Pancreas (tissue), 10 donors: Measurements from ENCODE around the gene SLCO3A1. TPM values are rescaled to one million over a fixed set of nuclear protein-coding genes. Genes with fewer than 3 reads are reported as not detected.

Experiments used
- ATAC-seq, 4 donors: fragments of 200-7000 bp; cut with Tn5 transposase; one replicate each; pipeline versions ENCODE4 v1.8.0 to v1.9.1; 2020; ENCODE audit warnings: mild to moderate bottlenecking in 4 of 4, moderate library complexity in 4 of 4
- DNase-seq, 6 donors: peaks; one replicate each; pipeline ENCODE4 v3.0.0-alpha.2; 2020
- FAIRE-seq: peaks from 2 replicates; lab custom pipeline; 2012; peaks lifted over from hg19 to GRCh38; lab: Jason Lieb, UNC
- H3K27ac ChIP-seq, 4 donors: fragments of 200-600 bp; sonication (generic); 1 replicate in 3 of 4; 2 replicates in 1 of 4; pipeline versions ENCODE4 v1.5.0 to v1.8.0; 2020
- H3K27me3 ChIP-seq, 4 donors: fragments of 200-600 bp; one replicate each; pipeline ENCODE4 v1.8.0; 2021
- H3K36me3 ChIP-seq, 3 donors: fragments of 200-600 bp; sonication (generic) in 1 of 3; one replicate each; pipeline versions ENCODE4 v1.5.0 to v1.8.0; 2020 to 2021
- H3K4me1 ChIP-seq, 3 donors: fragments of 200-600 bp; one replicate each; pipeline ENCODE4 v1.8.0; 2021
- H3K4me3 ChIP-seq, 4 donors: fragments of 200-600 bp; sonication (generic) in 2 of 4; one replicate each; pipeline versions ENCODE4 v1.5.0 to v1.8.0; 2020 to 2021
- H3K9me3 ChIP-seq, 4 donors: fragments of 200-600 bp; one replicate each; pipeline ENCODE4 v1.8.0; 2021
- WGBS, 2 donors: extraction: QIAGEN DNeasy Blood & Tissue Kit; methylation state at CpG; one replicate each; pipeline ENCODE4 v1.1.7; 2013; 5-methylcytosine and 5-hydroxymethylcytosine counted together
- intact Hi-C, 3 donors: fragments of 100-400 bp; cut with DNase I; formaldehyde crosslinking; loops; one replicate each; pipeline versions ENCODE4 v1.11.1 to v1.14.2; 2022
- polyA plus RNA-seq, 2 donors: library from polyadenylated mRNA; stranded (reverse); fragments of 200-250 nt; gene quantifications; one replicate each; pipeline ENCODE4 v1.2.3, GENCODE V29; 2013
- total RNA-seq, 6 donors: library from RNA; stranded (reverse); fragmentation: NEBNext Ultra II Directional in 4 of 6; extraction: Animal tissue kit (Norgen Biotek cat#: 25700) in 4 of 6; gene quantifications; one replicate each; pipeline versions ENCODE4 v1.2.1 to v1.2.4, GENCODE V29; 2021 to 2023
- TF ChIP-seq, protein P1 (sequence below), 4 donors: fragments of 200-600 bp; sonication (generic) in 3 of 4; IDR thresholded peaks; one replicate each; pipeline versions ENCODE4 v1.5.0 to v1.8.0; 2021; ENCODE audit warnings: antibody characterized with exemption in 4 of 4
- donor health status: healthy with polysubstance abuse.
- donor health status: DM: no; HTN: no; CAD: no; lungs with moderate emphysema.
- donor health status: DM: no; HTN: no; CAD: no.
- donor health status: control.
- donor health status: control.
- donor health status: Bipolar disorder and iron deficiency.
- donor health status: DM: yes; HTN: yes; CAD: no.
- donor health status: DM: no; HTN: no; CAD: no.
- donor health status: DM: no; HTN: no; CAD: no.
- donor health status: DM: yes; HTN: yes; CAD: no.

The SLCO3A1 gene
- total and polyA plus RNA-seq, 8 donors, result 3.4 to 15.5 (median 6.7) TPM

DNA sequence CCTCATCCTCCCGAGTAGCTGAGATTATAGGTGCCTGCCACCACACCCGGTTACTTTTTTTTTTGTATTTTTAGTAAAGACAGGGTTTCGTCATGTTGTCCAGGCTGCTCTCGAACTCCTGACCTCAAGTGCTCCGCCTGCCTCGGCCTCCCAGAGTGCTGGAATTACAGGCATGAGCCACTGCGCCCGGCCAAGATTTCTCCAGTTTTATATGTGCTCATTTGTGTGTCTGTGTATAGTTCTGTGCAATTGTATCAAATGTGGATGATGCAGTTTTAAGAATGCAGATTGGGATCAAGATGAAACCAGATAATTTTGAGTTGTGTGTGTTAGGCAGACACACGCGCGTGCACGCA, 68.3 kb downstream of the SLCO3A1 start:
- Histone ChIP-seq H3K4me3 (no peak overlapping the region), H3K36me3 (no peaks in the 10 kb centered on the region), H3K4me1 (peaks cover 0 to 8% (median 0%) of the 10 kb centered on the region in 3 donors), H3K27me3 (no peaks in the 10 kb centered on the region), H3K27ac (peak overlapping the region in 2 of 4 donors; percentile 61 to 68), H3K9me3 (no peaks in the 10 kb centered on the region)
- intact Hi-C loops, result no loop called here
- ATAC-seq (peak in 1 of 4 donors; percentile 14), DNase-seq (no peak), FAIRE-seq (no peak)
- 59 to 63% methylated on average over 12 of the region's 12 CpGs for WGBS, 2 donors
- TF ChIP-seq, protein P1, sequence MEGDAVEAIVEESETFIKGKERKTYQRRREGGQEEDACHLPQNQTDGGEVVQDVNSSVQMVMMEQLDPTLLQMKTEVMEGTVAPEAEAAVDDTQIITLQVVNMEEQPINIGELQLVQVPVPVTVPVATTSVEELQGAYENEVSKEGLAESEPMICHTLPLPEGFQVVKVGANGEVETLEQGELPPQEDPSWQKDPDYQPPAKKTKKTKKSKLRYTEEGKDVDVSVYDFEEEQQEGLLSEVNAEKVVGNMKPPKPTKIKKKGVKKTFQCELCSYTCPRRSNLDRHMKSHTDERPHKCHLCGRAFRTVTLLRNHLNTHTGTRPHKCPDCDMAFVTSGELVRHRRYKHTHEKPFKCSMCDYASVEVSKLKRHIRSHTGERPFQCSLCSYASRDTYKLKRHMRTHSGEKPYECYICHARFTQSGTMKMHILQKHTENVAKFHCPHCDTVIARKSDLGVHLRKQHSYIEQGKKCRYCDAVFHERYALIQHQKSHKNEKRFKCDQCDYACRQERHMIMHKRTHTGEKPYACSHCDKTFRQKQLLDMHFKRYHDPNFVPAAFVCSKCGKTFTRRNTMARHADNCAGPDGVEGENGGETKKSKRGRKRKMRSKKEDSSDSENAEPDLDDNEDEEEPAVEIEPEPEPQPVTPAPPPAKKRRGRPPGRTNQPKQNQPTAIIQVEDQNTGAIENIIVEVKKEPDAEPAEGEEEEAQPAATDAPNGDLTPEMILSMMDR (IDR thresholded peaks at IDR 0.05), result no peak

DNA sequence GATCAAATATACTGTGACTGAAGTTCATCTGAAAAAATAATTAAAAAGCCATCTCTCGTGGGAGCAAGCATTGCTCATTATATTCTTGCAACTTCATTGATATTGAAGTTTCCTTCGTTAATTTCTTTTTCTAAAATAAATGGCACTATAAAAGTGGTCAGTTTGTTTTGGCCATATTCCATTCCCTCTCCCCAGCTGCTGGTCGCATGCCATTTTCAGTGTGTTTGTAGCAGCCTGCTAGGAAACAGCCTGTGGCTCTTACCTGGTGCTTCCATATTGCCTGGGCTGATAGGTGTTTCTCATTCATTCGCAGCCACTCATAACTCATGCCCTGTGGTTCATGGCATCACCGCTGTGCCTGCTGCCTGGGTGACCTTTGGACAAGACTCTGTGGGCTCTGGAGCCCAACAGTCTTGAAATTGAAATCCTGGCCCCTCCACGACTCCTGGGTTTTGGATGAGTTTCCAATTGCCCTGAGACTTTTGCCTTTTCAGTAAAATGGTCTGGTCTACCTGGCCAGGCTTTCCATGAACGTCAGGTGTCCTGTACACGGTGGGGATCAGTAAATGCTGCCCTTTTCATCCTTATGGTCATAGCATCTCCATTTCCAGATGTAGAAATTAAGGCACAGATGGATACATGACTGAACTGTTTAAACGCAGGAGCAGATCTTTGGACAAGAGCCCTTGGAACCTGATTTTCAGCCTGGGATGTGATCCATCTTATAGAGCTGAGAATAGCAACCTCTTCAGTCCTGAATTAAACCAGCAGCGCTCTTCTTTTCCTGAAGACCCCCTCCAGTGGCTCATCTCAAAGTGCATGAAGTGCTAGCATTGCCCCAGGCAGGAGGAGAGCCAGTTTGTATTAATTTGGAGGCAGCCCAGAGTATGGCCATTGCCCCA, 69.4 kb downstream of the SLCO3A1 start:
- intact Hi-C loops, result no loop called here
- no peak for FAIRE-seq

DNA sequence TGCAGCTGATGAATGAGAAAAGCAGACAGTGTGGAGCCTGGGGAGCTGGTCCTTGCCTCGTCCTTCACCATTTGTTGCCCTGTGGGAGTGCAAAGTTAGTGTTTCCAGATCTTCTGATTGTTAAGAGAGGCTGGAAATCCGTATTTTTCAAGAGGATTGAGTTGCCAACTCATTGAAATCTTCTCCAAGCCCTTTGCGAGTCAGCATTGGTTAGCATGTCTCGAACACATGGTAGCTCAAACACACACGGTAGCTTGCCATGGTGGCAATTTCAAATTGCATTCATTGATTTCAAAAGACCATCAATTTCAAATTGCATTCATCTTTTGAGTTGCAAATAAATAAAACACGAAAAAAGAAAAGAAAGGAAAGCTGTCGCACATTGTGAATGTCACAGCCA, 70.7 kb downstream of the SLCO3A1 start:
- Histone ChIP-seq H3K4me3 (no peak overlapping the region), H3K27me3 (no peaks in the 10 kb centered on the region), H3K27ac (no peak overlapping the region), H3K9me3 (no peaks in the 10 kb centered on the region), H3K4me1 (peaks cover 0 to 8% (median 0%) of the 10 kb centered on the region in 3 donors), H3K36me3 (no peaks in the 10 kb centered on the region)
- no peak for ATAC-seq
- no peak for DNase-seq
- TF ChIP-seq, protein P1 (IDR thresholded peaks at IDR 0.05), result no peak
- intact Hi-C loops, result no loop called here
- no peak for FAIRE-seq
- WGBS, 2 donors, result 72 to 75% methylated on average over 7 of the region's 7 CpGs

More for the DNA sequence above, 69.4 kb downstream of the SLCO3A1 start:
- H3K9me3 ChIP-seq, result no peaks in the 10 kb centered on the region
- no peaks in the 10 kb centered on the region for H3K27me3 ChIP-seq
- ATAC-seq (peak; percentile 40 to 63 (median 49)), DNase-seq (no peak)
- 42 to 48% methylated on average over 10 of the region's 10 CpGs for WGBS, 2 donors
- H3K4me3 ChIP-seq, result no peak overlapping the region
- peaks cover 0 to 8% (median 0%) of the 10 kb centered on the region in 3 donors for H3K4me1 ChIP-seq
- H3K27ac ChIP-seq, result peak overlapping the region in 2 of 4 donors; percentile 61 to 68
- TF ChIP-seq, protein P1 (IDR thresholded peaks at IDR 0.05), result no peak
- H3K36me3 ChIP-seq, result no peaks in the 10 kb centered on the region

DNA sequence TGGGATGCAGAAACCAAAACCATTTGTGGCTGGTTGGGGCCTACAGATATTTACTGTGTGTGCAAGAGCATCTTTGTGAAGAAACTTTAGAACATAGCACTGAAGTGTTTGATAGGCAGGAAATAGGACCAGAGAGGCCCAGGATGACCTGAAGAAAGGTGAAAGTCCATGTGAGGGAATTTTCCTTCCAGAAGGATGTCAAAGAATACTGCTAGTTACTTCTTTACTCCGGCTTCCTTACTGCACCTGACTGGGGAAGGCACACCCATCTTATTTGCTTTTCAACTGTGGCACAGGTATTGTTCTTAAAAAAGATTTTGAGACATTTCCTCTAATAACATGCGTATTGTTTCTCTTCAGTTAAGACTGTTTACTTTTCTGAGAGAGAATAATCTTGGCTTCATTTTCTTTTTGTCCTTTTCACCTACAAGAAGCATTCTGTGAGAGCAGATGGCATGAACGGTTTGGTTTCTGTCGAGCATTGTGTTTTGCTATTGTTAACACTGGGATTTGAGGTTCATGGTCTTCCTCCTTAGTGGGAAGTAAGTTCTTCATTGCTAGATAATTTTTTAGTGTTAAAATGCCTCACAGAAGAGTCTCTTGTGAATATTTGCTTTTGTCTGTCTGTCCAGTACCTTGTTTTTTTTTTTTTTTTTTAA, 71.5 kb downstream of the SLCO3A1 start:
- H3K36me3 ChIP-seq, result no peaks in the 10 kb centered on the region
- H3K27me3 ChIP-seq, result no peaks in the 10 kb centered on the region
- TF ChIP-seq, protein P1 (IDR thresholded peaks at IDR 0.05), result no peak
- H3K4me3 ChIP-seq, result no peak overlapping the region
- FAIRE-seq (no peak), DNase-seq (no peak), ATAC-seq (no peak)
- WGBS, 2 donors, result 73 to 76% methylated on average over 4 of the region's 4 CpGs
- no peak overlapping the region for H3K27ac ChIP-seq
- no peaks in the 10 kb centered on the region for H3K9me3 ChIP-seq
- intact Hi-C loops, result no loop called here
- peaks cover 0 to 8% (median 0%) of the 10 kb centered on the region in 3 donors for H3K4me1 ChIP-seq
